ENCODE results near the gene PHACTR3.

Gene PHACTR3

DNA sequence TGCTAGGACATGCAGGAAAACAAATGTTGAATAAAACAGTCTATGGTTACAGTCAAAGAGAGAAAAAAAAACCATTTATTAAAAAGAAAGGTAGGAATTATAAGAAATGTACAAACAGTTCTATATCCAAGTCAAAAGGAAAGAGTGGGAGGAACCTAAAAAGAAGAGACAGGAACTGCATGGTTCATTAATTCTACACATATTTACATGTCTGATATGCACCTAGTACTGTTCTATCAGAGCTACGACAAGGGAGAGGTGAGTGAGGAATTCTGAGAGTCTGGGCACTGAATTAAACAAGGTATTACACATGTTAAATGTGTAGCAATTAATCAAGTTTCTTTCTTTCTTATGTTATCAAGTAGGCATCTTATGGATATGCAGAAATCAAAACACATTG, 287.2 kb downstream of the PHACTR3 start:
- no peak for DNase-seq

GRCh38 chr20:59895908-59896307, 291.6 kb downstream of the PHACTR3 start:
- DNase-seq, result no peak
